Stimulated activated CD4-positive, alpha-beta T cell treated with anti-CD3 and anti-CD28 coated beads, Interleukin-4, amount 100 ng/mL, for 48 hours (primary cell): ENCODE data around the gene IL6.
A peak's percentile ranks its signal among the peaks of the same experiment; 100 is the strongest.
"Not testable (repeated sequence)": the region's sequence is repeated elsewhere in the genome, so short reads cannot be mapped to it uniquely, and the experiment has no call there.

Experiments used
- DNase-seq, 2 donors: peaks; one replicate each; pipeline ENCODE4 v3.0.0-alpha.2; 2020; ENCODE audit warnings: low read depth in 2 of 2

Gene IL6

DNA sequence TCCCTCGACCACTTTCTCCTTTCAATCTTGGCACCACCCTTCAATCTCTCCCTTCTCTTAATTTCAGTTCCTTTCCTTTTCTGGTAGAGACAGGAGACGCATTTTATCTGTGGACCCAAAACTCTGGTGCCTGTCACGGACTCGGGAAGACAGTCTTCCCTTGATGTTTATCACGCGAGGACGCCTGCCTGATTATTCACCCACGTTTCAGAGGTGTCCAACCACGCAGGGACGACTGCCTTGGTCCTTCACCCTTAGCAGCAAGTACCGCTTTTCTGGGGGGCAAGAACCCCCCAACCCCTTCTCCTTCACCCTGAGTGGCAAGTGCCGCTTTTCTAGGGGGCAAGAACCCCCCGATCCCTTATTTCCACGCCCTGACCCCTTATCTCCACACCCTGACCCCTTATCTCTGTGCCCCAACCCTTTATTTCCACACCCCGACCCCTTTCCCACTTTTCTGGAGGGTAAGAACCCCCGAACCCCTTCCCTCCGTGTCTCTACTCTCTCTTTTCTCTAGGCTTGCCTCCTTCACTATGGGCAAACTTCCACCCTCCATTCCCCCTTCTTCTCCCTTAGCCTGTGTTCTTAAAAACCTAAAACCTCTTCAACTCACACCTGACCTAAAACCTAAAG, 22.9 kb upstream of the IL6 start:
- DNase-seq, result not testable (repeated sequence)

DNA sequence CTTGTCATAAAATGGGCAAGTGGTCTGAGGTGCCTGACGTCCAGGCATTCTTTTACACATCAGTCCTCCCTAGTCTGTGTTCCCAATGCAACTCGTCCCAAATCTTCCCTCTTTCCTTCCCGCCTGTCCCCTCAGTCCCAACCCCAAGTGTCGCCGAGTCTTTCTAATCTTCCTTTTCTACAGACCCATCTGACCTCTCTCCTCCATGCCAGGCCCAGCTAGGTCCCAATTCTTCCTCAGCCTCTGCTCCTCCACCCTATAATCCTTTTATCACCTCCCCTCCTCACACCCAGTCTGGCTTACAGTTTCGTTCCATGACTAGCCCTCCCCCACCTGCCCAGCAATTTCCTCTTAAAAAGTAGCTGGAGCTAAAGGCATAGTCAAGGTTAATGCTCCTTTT, 22.3 kb upstream of the IL6 start:
- DNase-seq, result not testable (repeated sequence)

DNA sequence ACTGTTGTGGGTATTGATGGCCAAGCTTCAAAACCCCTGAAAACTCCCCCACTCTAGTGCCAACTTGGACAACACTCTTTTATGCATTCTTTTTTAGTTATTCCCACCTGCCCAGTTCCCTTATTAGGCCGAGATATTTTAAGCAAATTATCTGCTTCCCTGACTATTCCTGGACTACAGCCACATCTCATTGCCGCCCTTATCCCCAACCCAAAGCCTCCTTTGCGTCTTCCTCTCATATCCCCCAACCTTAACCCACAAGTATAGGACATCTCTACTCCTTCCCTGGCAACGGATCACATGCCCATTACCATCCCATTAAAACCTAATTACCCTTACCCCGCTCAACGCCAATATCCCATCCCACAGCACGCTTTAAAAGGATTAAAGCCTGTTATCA, 21.1 kb upstream of the IL6 start:
- not testable (repeated sequence) for DNase-seq

DNA sequence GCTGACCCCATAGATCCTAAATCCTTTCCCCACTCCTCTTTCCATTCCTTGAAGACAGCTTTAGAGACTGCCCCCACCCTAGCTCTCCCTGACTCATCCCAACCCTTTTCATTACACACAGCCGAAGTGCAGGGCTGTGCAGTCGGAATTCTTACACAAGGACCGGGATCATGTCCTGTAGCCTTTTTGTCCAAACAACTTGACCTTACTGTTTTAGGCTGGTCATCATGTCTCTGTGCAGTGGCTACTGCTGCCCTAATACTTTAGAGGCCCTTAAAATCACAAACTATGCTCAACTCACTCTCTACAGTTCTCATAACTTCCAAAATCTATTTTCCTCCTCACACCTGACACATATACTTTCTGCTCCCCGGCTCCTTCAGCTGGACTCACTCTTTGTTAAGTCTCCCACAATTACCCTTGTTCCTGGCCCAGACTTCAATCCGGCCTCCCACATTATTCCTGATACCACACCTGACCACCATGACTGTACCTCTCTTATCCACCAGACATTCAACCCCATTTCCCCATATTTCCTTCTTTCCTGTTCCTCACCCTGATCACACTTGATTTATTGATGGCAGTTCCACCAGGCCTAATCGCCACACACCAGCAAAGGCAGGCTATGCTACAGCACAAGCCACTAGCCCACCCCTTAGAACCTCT, 19.8 kb upstream of the IL6 start:
- DNase-seq, result not testable (repeated sequence)

DNA sequence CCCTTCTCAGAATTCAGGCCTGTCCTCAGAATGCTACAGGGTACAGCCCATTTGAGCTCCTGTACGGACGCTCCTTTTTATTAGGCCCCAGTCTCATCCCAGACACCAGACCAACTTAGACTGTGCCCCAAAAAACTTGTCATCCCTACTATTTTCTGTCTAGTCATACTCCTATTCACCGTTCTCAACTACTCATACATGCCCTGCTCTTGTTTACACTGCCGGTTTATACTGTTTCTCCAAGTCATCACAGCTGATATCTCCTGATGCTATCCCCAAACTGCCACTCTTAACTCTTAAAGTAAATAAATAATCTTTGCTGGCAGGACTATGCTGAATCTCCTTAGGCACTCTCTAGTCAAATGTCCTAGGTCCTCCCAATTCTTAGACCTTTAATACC, 18.8 kb upstream of the IL6 start:
- DNase-seq, result not testable (repeated sequence)

DNA sequence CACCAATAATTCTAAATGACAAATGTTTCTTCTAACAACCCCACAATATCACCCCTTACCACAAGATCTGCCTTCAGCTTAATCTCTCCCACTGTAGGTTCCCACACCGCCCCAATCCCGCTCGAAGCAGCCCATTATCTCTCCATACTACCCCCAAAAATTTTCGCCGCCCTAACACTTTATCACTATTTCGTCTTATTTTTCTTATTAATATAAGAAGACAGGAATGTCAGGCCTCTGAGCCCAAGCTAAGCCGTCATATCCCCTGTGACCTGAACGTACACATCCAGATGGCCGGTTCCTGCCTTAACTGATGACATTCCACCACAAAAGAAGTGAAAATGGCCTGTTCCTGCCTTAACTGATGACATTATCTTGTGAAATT, 18.3 kb upstream of the IL6 start:
- not testable (repeated sequence) for DNase-seq

DNA sequence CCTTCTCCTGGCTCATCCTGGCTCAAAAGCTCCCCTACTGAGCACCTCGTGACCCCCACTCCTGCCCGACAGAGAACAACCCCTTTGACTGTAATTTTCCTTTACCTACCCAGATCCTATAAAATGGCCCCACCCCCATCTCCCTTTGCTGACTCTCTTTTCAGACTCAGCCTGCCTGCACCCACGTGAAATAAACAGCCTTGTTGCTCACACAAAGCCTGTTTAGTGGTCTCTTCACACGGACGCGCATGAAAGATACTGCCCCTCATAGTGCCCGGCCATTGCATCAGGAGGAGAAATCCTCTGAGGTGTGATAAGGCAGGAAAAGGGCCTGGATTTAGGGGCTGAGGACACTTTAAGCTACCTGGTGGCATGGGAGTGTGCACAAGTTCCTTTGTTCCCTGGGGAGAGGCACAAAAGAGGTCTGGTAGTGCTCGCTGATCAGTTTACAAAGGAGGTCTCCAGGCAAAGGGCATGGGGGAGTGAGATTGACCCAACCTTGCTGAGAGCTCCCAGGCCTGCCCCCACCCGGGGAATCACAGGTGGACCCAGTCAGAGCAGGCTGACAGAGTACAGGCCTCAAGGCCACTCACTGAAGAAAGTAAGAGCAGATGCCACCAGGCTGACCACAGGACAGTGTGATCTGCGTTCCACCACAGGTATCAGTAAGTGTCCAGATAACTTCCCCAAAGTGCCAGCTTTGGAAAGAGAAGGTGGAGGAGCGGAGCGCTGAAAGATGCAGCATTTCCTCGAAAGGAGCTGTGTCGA, 17.8 kb upstream of the IL6 start:
- DNase-seq, result not testable (repeated sequence)

DNA sequence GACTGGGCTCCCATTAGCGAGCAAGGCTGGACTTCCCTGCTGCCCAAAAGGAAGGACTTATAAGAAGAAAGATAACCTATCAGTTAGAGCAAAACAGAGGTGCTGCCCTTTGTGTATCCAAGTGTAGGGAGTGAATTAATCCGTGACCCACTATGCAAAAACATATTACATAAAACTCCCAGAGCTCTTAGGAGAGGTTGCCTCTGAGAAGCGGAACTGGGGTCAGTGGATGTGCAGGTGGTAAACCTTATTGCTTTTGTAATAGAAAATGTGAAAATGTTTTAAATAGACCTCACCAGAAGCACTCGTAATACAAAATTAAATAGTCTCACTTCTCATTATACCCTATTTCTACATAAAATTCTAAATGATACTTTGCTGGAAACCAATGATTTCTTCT, 17.1 kb upstream of the IL6 start:
- DNase-seq, result no peak

DNA sequence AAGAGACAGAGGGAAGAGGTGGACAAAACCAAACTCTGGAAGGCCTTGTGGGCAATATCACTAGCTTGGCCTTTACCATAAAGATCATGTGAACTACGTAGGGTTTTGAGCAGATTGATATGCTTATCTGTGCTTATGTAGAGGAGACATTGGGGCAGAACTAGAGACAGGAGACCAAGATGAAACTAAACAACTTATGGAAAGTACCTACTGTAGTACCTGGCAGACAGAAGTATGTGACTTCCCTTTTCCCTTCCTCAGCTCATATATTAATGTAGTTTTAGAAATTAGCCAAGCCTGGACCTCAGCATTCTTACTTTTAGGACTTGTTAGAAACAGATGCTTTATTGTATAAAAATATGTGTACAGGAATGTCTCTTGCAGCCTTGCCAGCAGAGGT, 14.0 kb upstream of the IL6 start:
- no peak for DNase-seq

DNA sequence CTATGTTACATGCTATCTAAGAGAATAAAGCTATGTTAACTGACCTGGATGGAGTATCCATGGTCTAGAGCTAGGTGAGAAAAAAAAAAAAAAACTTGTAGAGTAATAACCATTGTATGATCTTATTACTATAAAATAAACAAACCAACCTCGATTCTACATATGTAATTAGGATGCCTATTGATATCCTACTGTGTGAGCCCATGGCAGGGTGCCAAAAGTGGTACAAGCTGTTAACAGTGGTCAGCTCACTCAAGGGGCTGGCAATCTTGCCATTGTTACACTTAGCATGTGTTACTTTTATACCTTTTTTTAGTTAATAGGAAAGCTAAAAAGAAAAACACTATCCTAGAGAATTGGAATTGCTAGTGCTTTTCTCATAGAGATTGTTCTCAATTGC, 13.5 kb upstream of the IL6 start:
- no peak for DNase-seq

DNA sequence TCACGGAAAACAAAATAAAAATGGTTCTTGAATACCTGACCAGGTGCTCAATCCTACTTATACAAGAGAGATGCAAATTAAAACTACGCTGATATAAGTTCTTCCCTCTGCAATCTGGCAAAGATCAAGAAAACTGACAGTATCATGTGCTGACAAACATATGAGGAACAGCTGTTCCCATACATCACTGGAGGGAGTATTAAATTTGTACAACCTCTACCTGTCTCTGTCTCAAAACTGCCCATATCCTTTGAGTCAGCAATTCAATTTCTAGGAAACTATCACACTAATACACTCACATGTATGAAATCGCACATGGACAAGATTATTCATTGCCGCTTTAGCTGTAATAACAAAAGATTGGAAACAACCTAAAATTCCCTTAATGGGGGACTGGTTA, 11.0 kb upstream of the IL6 start:
- DNase-seq, result no peak

DNA sequence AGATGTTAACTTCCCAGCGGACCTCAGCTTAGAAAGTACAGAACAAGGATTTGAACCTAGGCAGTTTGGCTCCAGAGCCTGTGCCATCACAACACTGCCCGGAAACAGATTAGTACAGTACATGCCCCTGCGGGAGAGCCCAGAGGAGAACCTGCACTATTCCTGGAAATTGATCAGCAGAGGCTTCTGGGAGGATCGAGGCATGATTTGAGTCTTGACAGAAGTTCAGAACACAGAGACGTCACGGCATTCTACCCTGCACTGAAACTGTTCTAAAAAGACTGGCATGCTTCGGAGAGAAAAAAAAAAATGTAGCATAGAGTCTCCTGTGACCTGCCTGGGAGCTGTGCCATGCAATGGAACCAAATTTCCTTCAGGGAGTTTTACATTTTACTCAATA, 9.2 kb upstream of the IL6 start:
- DNase-seq, result no peak

DNA sequence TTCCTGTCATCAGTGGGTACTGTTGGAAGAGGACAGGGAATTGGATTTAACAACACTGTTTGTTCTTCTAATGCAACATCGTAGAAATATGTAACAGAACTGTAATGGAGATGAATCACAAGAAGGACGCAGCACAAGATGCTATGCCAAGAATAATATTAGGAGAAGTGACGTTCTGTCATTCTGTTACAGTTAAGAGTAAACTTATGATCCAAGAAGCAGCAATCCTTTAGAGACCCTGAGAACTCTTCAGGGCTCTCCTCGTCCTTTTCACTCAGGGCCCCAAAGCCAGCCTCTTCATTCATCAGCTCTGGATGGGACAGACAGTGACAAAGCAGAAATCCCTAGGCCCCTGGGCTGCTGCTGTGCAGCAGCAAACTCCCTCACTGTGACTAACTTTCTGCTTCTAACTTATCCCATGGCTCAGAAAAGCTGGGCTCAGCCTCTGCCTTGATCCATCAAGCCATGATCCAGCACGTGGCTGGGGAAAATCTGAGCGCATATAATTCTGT, 8.7 kb upstream of the IL6 start:
- DNase-seq, result no peak

DNA sequence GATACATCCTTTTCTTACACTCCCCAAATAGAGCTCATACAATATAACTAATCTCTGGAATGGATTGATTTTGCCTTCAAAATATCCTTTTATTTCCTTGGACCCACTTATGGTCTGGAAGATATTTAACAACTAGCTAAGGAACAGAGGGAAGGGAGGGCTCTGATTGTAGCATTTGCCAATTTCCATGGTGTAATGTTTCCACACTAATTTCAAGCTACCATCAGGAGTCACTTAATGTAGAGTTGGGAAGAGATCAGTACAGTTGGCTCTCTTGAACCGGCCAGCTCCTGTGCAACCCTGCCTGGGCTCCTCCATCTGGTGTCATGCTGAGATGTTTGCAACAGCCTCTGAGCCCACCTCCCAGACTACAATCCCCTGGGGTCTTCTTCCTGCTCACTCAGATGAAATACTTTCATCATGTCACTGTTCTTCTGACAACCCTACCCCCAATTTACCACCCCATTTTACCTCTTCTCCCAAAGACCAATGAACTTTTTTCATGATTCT, 8.0 kb upstream of the IL6 start:
- DNase-seq, result no peak

DNA sequence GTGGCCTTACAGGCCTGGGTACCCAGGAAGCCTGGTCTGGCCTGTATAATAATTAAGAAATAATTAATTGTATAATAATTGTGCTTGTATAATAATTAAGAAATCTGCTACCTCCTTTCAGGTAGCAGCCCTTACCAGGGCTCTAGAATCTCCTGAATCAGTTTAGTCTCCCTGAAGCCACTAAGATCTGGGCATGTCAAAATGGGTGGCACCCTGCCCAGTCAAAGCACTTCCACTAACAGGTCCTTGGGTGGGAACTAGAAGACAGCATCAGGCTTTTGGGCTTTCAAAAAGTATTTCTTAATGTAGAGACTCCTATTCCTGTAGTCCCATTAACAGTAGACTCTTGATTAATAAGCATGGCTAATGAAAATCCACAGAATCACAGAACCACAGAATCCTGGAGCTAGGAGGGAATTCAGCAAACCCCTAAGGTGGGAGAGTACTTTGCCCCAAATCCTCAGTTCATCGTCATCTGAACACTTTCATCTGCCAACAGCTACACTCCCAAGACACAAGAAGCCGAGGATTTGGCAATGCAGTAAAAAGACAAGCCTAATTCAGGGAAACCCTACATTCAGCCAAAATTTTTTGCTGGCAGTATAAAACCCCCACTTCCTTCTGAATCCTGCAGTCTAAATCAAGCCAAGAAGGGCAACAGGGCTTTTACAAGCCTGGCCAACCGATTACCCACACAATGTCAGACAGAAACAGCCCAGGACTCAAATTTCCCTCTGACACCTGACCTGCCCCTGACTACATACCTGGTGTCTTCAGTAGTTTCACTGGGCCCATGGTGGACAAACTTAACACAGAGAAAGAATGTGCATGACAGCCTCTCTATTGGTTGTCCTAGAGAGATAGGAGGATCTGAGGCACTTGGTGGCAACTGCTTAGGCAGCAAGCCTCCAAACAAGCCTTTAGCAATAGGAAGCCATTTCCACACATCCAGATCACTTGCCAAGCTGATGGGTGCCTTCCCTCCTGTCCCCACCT, 5.9 kb upstream of the IL6 start:
- no peak for DNase-seq

DNA sequence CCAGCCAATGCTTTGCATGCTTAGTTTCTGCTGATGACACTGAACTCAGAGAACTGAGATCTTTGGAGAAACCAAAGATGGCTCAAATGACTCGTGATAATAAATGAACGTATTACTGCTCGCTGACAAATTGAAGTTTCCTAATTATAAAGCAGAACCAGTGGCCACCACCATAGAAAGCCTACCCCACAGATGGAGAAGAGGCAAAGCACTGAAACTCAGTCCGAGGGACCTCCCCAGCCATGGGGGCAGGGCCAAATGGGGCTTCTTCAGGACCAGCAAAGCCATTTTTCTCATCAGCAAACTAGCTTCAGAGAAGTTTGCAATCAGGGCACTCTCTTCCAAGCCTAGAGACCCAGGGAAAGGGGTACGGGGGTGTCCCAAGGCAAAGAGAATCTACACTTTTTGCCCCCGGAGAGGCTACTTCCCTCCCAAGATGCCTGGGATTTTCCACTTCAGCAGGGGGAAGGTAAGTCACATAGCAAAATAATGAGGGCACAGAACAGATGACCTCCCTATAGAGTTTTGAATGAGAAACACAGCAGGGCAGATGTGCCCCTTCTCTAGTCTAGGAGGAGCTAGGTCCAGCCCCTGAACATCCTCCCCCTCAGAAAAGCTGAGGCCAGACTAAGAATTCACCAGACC, 4.3 kb upstream of the IL6 start:
- DNase-seq, result no peak

DNA sequence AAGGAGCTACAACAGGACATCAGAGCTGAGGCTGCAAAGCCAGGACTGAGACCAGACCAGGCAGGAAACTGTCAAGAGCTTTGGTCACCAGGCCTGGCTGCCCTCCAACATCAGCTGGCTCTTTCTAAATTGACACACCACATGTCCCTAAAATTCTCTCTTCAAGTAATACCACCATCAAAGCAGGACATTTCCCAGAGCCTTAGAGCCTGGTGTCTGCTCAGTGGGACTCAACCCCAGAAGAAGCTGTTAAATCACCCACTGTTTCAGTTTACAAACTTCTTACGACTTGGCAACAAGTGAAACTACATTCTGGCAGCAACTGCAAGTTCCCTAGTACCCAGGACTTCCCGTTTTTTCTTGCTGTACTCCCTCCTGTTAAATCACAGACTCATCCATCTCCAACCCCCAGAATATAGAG, 3.8 kb upstream of the IL6 start:
- no peak for DNase-seq

DNA sequence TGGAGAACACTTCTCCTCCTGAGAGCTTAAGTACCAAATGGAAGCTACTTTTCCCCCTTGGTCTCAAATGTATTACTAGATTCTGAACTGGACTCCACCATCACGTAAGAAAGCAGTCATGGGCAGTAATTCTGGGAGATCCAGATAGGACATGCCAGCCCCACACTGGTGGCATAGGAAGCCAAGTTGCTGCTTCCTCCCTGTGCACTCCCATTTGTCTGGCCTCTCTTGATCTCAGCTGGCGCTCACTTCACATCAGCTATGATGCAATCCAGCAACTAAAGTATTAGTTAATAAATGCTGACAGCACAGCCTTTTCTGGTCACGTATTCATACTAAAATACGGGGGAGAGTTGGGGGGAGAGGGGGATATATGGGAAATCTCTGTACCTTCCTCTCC, 3.4 kb upstream of the IL6 start:
- DNase-seq, result no peak

DNA sequence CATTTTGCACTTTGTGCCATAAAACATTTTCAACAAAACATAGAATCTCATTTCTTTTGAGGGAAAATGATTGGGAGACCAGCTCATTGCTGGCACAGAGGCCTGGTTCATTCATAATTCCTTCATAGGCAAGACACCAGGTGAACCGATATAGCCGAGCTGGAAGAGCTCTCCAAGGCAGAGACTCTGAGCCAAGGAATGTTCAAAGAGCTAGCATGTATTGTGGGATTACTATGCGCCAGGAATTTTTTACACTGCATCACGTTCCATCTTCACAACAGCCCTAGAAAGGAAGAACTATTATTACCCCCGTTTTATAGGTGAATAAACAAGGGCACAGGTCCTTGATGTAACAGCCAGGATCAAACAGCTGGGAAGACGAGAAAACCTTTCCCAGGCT, 2.1 kb upstream of the IL6 start:
- no peak for DNase-seq

DNA sequence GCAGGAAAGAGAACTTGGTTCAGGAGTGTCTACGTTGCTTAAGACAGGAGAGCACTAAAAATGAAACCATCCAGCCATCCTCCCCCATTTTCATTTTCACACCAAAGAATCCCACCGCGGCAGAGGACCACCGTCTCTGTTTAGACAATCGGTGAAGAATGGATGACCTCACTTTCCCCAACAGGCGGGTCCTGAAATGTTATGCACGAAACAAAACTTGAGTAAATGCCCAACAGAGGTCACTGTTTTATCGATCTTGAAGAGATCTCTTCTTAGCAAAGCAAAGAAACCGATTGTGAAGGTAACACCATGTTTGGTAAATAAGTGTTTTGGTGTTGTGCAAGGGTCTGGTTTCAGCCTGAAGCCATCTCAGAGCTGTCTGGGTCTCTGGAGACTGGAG, 1.4 kb upstream of the IL6 start:
- DNase-seq, result no peak

DNA sequence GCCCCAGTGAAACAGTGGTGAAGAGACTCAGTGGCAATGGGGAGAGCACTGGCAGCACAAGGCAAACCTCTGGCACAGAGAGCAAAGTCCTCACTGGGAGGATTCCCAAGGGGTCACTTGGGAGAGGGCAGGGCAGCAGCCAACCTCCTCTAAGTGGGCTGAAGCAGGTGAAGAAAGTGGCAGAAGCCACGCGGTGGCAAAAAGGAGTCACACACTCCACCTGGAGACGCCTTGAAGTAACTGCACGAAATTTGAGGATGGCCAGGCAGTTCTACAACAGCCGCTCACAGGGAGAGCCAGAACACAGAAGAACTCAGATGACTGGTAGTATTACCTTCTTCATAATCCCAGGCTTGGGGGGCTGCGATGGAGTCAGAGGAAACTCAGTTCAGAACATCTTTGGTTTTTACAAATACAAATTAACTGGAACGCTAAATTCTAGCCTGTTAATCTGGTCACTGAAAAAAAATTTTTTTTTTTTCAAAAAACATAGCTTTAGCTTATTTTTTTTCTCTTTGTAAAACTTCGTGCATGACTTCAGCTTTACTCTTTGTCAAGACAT, 574 bp upstream of the IL6 start:
- peak; percentile 18 to 36 for DNase-seq
